ENCODE data around the gene NEO1. TPM values are rescaled to one million over a fixed set of nuclear protein-coding genes. Genes with fewer than 3 reads are reported as not detected.

The NEO1 gene
- polyA plus RNA-seq, 1 of the 3 experiments (the other 2 are of a cell fraction), result 13.1 TPM

DNA sequence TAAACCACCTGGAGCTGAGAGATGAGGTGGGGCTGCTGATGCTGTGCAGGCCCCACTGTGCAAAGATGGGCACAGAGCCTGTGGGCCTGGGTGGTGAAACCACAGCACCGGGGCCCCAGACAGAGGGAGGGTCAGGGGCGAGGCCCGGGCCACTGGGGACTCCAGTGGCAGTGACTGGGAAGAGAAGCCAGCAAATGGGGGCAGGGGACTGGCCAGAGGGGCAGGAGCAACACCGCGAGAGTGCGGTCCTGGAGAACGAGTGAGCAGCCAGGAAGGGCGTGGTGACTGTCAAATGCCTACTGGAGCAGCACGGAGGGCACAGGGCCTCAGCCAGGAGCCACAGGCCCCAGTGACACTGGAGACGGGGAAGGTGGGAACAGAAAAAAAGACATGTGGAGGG lies 276.7 kb downstream of the NEO1 start (continued):
- TF ChIP-seq REST (IDR thresholded peaks at IDR 0.05; ENCODE audit: low read depth, low read length) (no peak), MXI1 (IDR thresholded peaks at IDR 0.05; ENCODE audit: low read depth, low read length) (no peak), NRF1 (IDR thresholded peaks at IDR 0.05; ENCODE audit: low read depth, low read length) (no peak), RAD21 (IDR thresholded peaks at IDR 0.05; ENCODE audit: low read length) (no peak)

DNA sequence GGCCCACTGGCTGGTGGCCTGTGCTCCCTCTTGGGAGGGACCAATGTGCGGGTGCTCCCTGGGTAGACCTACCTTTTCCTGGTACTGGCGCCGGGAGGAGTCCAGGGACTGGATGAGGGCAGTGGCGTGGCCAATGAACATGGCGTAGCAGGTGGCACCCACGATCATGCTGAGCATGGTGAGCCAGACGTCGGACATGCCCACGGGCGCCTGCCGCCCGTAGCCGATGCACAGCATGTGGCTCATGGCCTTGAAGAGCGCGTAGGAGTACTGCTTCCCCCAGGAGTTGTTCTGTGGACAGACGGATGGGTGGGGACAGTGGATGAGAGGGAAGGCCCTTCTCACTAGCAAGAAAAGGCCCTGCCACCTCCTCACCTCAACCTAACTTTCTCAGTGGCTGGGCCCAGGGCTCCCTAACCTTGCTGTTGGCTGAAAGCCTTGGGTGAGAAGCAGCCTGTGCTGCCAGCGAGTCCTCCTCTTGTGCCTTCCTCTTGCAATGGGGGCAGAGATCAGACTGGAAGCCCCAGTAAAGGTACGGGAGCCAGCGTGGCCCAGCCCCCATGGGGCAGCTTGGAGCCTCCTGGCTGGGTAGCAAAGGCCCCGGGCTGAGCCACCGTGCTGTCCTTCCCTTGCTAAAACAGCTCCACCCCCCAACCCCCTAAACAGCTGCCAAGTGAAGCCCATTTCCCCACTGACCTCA lies 277.4 kb downstream of the NEO1 start:
- WGBS (ENCODE audit: low lambda C conversion rate), result 79% methylated on average over 13 of the region's 21 CpGs
- CTCF ChIA-PET, result interaction anchor here (0.6 to 1.4 kb wide), 2 partner anchors 24 to 187 kb away, joined by 3 to 5 read pairs; no protein-coding TSS in a partner anchor

More for the DNA sequence above, 277.4 kb downstream of the NEO1 start:
- Histone ChIP-seq H3K9me2 (no peaks in the 10 kb centered on the region), H3K4me1 (ENCODE audit: control insufficient read depth in 1 of 2, insufficient read depth in 2 of 2, low read depth in 1 of 2, low read length in 1 of 2) (peaks cover 0 to 7% of the 10 kb centered on the region in 2 experiments; a peak in 1 of 4 replicates), H3K27me3 (ENCODE audit: insufficient read depth) (no peaks in the 10 kb centered on the region), H2AFZ (ENCODE audit: low read depth) (no peak overlapping the region), H3K4me2 (no peak overlapping the region), H3K79me2 (ENCODE audit: insufficient read depth) (no peaks in the 10 kb centered on the region), H3K4me3 (ENCODE audit: low read depth in 2 of 2, low read length in 1 of 2) (no peak overlapping the region), H3K9ac (no peak overlapping the region), H3K36me3 (replicated peaks in 1 of 2; ENCODE audit: control insufficient read depth in 1 of 2, insufficient read depth in 2 of 2, low read length in 1 of 2) (no peaks in the 10 kb centered on the region), H3F3A (replicated peaks; ENCODE audit: insufficient read depth) (no peaks in the 10 kb centered on the region), H3K9me3 (no peaks in the 10 kb centered on the region), H3K27ac (ENCODE audit: low read depth in 2 of 2, low read length in 1 of 2) (no peak overlapping the region), H4K20me1 (ENCODE audit: insufficient read depth) (no peaks in the 10 kb centered on the region)
- POLR2A ChIA-PET, result no interaction called here
- DNase-seq, result no peak
- TF ChIP-seq NRF1 (IDR thresholded peaks at IDR 0.05; ENCODE audit: low read depth, low read length), result no peak
- TF ChIP-seq, protein P1, sequence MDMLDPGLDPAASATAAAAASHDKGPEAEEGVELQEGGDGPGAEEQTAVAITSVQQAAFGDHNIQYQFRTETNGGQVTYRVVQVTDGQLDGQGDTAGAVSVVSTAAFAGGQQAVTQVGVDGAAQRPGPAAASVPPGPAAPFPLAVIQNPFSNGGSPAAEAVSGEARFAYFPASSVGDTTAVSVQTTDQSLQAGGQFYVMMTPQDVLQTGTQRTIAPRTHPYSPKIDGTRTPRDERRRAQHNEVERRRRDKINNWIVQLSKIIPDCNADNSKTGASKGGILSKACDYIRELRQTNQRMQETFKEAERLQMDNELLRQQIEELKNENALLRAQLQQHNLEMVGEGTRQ (IDR thresholded peaks at IDR 0.05; ENCODE audit: borderline replicate concordance, low read depth, low read length), result no peak
- no peak for TF ChIP-seq FOXJ3 (CRISPR knock-in tag; IDR thresholded peaks at IDR 0.05)
- TF ChIP-seq, protein P2, sequence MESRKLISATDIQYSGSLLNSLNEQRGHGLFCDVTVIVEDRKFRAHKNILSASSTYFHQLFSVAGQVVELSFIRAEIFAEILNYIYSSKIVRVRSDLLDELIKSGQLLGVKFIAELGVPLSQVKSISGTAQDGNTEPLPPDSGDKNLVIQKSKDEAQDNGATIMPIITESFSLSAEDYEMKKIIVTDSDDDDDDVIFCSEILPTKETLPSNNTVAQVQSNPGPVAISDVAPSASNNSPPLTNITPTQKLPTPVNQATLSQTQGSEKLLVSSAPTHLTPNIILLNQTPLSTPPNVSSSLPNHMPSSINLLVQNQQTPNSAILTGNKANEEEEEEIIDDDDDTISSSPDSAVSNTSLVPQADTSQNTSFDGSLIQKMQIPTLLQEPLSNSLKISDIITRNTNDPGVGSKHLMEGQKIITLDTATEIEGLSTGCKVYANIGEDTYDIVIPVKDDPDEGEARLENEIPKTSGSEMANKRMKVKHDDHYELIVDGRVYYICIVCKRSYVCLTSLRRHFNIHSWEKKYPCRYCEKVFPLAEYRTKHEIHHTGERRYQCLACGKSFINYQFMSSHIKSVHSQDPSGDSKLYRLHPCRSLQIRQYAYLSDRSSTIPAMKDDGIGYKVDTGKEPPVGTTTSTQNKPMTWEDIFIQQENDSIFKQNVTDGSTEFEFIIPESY (IDR thresholded peaks at IDR 0.05; ENCODE audit: borderline replicate concordance, low read depth), result no peak
- no peak for TF ChIP-seq SIN3A (IDR thresholded peaks at IDR 0.05; ENCODE audit: borderline replicate concordance, low read depth, low read length)
- no peak for TF ChIP-seq EP300 (IDR thresholded peaks at IDR 0.05; ENCODE audit: borderline replicate concordance in 1 of 2, low read depth in 1 of 2, low read length in 1 of 2)
- no peak for TF ChIP-seq TEAD4 (IDR thresholded peaks at IDR 0.05; ENCODE audit: borderline replicate concordance, insufficient read depth)
- TF ChIP-seq RFX5 (IDR thresholded peaks at IDR 0.05; ENCODE audit: low read length), result no peak
- no peak for TF ChIP-seq TAF1 (IDR thresholded peaks at IDR 0.05; ENCODE audit: borderline replicate concordance, low read depth, low read length)
- no peak for TF ChIP-seq MAX (IDR thresholded peaks at IDR 0.05; ENCODE audit: low read depth)
- no peak for TF ChIP-seq GABPA (IDR thresholded peaks at IDR 0.05; ENCODE audit: low read depth)
- no peak for TF ChIP-seq GATA2 (CRISPR knock-in tag; IDR thresholded peaks at IDR 0.05)
- TF ChIP-seq USF1 (IDR thresholded peaks at IDR 0.05; ENCODE audit: borderline replicate concordance, low read depth), result no peak
- no peak for TF ChIP-seq POLR2AphosphoS5 (IDR thresholded peaks at IDR 0.05; ENCODE audit: low read depth, low read length)
- TF ChIP-seq FOSL2 (IDR thresholded peaks at IDR 0.05; ENCODE audit: borderline replicate concordance, low read depth), result no peak
- TF ChIP-seq REST (IDR thresholded peaks at IDR 0.05; ENCODE audit: low read depth, low read length), result no peak
